ENCODE data around the gene HLA-DPB1.
"Not testable (repeated sequence)": the region's sequence is repeated elsewhere in the genome, so short reads cannot be mapped to it uniquely, and the experiment has no call there.

The HLA-DPB1 gene

GRCh38 chr6:33075568-33076405 is at the start of gene HLA-DPB1:
Gene HLA-DPB1, plus strand, starts transcription at chr6:33075990. Its CDS starts 52 bp downstream, at chr6:33076042.
- DNase-seq (ENCODE audit: low spot score): no peak

- no peak for DNase-seq (ENCODE audit: low spot score)
Measured at GRCh38 chr6:33028220-33028849, 47.5 kb upstream of the HLA-DPB1 start.

- DNase-seq (ENCODE audit: low spot score): no peak
Measured at GRCh38 chr6:33029328-33030184, 46.2 kb upstream of the HLA-DPB1 start.

DNA sequence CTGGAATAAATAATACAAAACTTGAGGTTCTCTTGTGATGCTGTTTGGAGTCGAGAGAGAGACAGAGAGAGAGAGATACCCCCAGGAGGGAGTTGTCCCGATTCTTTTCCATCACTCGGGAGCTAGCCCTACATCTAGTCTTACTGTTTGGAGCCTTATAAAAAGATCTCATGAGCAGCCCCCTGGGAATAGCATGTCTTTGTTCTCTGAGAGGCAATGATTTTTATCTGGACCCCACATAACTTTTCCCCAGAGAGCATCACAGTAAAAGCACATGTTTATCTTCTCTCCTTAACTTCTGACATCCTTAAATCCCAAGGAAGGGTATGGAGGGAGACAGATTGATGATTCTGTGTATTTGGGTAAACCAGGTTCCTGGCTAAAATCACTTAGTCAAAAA is 45.5 kb upstream of the HLA-DPB1 start:
- DNase-seq (ENCODE audit: low spot score): no peak

DNA sequence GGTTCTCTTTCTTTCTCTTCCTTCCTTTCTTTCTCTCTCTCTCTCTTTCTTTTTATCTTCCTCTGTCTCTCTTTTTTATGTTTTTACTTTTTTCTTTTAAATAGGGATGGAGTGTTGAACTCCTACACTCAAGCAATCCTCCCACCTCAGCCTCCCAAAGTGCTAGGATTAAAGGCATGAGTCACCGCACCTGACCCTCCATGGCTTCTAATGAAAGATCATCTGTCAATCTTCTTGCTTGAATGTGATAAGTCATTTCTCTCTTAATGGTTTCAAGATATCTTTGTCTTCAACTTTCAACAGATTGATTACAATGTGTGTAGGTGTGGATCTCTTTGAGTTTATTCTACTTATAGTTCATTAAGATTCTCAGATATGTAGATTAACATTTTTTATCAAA is 41.2 kb upstream of the HLA-DPB1 start:
- DNase-seq (ENCODE audit: low spot score): no peak

GRCh38 chr6:33036535-33036934 is 39.3 kb upstream of the HLA-DPB1 start:
- DNase-seq (ENCODE audit: low spot score): no peak

DNA sequence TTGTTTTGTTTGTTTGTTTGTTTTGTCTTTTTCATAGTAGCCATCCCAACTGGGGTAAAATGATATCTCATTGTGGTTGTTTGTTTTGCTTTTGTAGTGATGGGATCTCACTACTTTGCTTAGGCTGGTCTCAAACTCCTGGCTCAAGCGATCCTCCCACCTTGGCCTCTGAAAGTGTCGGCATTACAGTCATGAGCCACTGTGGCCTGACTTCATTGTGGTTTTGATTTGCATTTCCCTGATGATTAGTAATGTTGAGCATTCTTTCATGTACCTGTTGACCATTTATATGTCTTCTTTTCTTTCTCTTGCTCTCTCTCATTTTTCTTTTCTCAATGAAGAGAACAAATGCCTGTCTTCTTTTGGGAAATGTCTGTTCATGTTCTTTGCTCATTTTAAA is 35.6 kb upstream of the HLA-DPB1 start:
- DNase-seq (ENCODE audit: low spot score): no peak

- DNase-seq (ENCODE audit: low spot score): no peak
Measured at GRCh38 chr6:33049323-33050013, 26.3 kb upstream of the HLA-DPB1 start.

GRCh38 chr6:33050014-33050810 is 25.6 kb upstream of the HLA-DPB1 start:
- DNase-seq (ENCODE audit: low spot score): no peak

- DNase-seq (ENCODE audit: low spot score): no peak
Measured at GRCh38 chr6:33052627-33053026, 23.2 kb upstream of the HLA-DPB1 start.

- no peak for DNase-seq (ENCODE audit: low spot score)
Measured at GRCh38 chr6:33053230-33053629, 22.6 kb upstream of the HLA-DPB1 start.

- DNase-seq (ENCODE audit: low spot score): no peak
Measured at GRCh38 chr6:33057222-33058150, 18.3 kb upstream of the HLA-DPB1 start.

GRCh38 chr6:33061987-33062386 is 13.8 kb upstream of the HLA-DPB1 start:
- no peak for DNase-seq (ENCODE audit: low spot score)

DNA sequence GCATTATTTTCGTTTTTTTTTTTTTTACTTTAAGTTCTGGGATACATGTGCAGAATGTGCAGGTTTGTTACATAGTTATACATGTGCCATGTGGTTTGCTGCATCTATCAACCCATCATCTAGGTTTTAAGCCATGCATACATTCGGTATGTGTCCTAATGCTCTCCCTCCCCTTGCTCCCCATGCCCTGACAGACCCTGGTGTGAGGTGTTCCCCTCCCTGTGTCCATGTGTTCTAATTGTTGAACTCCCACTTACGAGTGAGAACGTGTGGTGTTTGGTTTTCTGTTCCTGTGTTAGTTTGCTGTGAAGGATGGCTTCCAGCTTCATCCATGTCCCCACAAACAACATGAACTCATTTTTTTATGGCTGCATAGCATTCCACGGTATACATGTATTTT is 12.4 kb upstream of the HLA-DPB1 start:
- DNase-seq (ENCODE audit: low spot score): not testable (repeated sequence)

- no peak for DNase-seq (ENCODE audit: low spot score)
Measured at GRCh38 chr6:33064723-33065122, 11.1 kb upstream of the HLA-DPB1 start.

DNA sequence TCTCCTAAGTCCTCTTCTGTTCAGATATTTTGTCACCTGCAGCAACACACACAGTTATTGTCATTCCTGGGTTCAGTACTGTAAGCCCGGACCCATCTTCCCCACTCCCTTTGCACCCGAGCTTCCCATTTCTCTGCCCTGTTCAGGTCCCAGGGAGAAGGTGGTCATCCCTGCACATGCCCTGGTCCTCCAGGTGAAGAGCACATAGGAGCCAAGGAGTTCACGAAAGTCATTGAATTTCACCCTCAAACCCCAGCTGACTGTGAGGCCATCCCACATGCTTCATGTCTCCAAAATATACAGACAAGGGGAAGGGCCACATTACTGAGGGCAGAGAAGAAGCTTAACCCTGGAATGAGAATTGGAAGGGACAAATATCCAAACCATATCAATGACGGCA is 10.5 kb upstream of the HLA-DPB1 start:
- DNase-seq (ENCODE audit: low spot score): no peak

DNA sequence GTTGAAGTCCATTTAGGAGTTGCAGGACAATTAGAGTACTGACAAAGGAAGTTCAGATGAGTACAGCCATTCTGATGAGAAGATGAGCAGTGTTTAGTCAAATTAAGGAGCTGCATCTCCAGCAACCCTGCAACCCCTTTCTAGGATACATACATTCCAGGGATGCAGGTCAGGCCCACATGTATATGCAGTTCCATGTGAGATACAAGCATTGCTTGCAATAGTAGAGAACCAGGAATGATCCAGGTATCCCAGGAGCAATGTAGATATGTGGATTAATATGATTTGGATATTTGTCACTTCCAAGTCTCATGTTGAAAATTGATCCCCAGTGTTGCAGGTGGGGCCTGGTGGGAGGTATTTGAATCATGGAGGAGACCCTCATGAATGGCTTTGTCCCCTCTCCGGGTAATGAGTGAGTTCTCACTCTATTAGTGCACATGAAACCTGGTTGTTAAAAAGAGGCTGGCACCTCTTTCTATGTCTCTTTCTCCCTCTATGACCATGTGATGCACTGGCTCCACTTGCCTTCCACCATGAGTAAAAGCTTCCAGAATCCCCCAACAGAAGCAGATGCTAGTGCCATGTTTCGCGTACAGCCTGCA is 8.8 kb upstream of the HLA-DPB1 start:
- no peak for DNase-seq (ENCODE audit: low spot score)

GRCh38 chr6:33069021-33069738 is 6.6 kb upstream of the HLA-DPB1 start:
- DNase-seq (ENCODE audit: low spot score): no peak

DNA sequence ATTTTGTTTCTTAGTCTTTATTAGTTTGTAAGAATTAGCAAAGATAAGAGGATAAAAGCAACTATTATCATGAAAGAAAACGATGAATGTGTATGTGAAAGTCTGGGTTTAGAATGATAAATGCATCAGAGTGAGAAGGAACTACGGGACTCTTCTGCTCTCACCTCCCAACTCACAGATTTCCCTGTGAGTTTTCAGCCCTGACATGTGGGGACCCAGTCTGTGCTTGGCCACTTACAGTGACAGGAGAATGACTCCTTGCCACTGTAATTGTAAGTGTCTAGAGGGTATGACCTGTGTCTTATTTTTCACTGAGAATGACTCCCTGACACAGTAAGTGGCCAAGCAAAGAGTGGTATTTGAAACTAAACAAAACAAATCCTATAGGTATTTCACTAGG is 4.9 kb upstream of the HLA-DPB1 start:
- DNase-seq (ENCODE audit: low spot score): no peak

All from D341Med (cell line).